Natural killer cell (primary cell): ENCODE data around the gene VEGFC. TPM values are rescaled to one million over a fixed set of nuclear protein-coding genes. Genes with fewer than 3 reads are reported as not detected.

Source experiments
- ATAC-seq, 3 donors: fragments of 150-1000 bp in 2 of 3; fragments of 200-7000 bp in 1 of 3; cut with Tn5 transposase; 1 replicate in 1 of 3; 2 replicates in 2 of 3; pipeline ENCODE4 v1.10.0; 2021; ENCODE audit warnings: mild to moderate bottlenecking in 2 of 3, moderate library complexity in 2 of 3
- DNase-seq, 2 donors: peaks; one replicate each; pipeline versions ENCODE4 v3.0.0 to v3.0.0-alpha.2; 2013 to 2021; ENCODE audit warnings: mixed read lengths in 1 of 2
- H3K27ac ChIP-seq: one replicate; pipeline ENCODE4 v1.5.1; 2013; ENCODE audit warnings: mild to moderate bottlenecking, low read length
- H3K27me3 ChIP-seq: one replicate; pipeline ENCODE4 v1.6.1; 2013; ENCODE audit warnings: low read length; ENCODE audit not compliant: control insufficient read depth, insufficient read depth
- H3K36me3 ChIP-seq: one replicate; pipeline ENCODE4 v1.6.1; 2013; ENCODE audit warnings: low read length; ENCODE audit not compliant: control insufficient read depth, insufficient read depth
- H3K4me1 ChIP-seq: one replicate; pipeline ENCODE4 v1.6.1; 2013; ENCODE audit warnings: low read length; ENCODE audit not compliant: control insufficient read depth, insufficient read depth
- H3K4me3 ChIP-seq: one replicate; pipeline ENCODE4 v1.5.1; 2013; ENCODE audit warnings: low read length
- H3K9me3 ChIP-seq: one replicate; pipeline ENCODE4 v1.6.1; 2013; ENCODE audit warnings: low read length; ENCODE audit not compliant: control insufficient read depth, insufficient read depth
- H3K27ac Mint-ChIP-seq, 2 donors: one replicate each; pipeline ENCODE4 v1.8.0; 2022; ENCODE audit warnings: mild to moderate bottlenecking in 2 of 2, mixed read lengths in 2 of 2, moderate library complexity in 1 of 2
- H3K27me3 Mint-ChIP-seq, 2 donors: one replicate each; pipeline ENCODE4 v1.8.0; 2022; ENCODE audit warnings: low read depth in 2 of 2, mixed read lengths in 2 of 2
- H3K36me3 Mint-ChIP-seq: one replicate; pipeline ENCODE4 v1.8.0; 2022; ENCODE audit warnings: mixed read lengths
- H3K4me1 Mint-ChIP-seq, 2 donors: one replicate each; pipeline ENCODE4 v1.8.0; 2022; ENCODE audit warnings: mixed read lengths in 2 of 2
- H3K4me3 Mint-ChIP-seq: one replicate; pipeline ENCODE4 v1.8.0; 2022; ENCODE audit warnings: mild to moderate bottlenecking, moderate library complexity, mixed read lengths
- H3K9me3 Mint-ChIP-seq, 2 donors: one replicate each; pipeline ENCODE4 v1.8.0; 2022; ENCODE audit warnings: mixed read lengths in 2 of 2
- WGBS: methylation state at CpG from one replicate; pipeline ENCODE4 v1.1.7; 2013; ENCODE audit warnings: missing lambda C conversion rate; ENCODE audit not compliant: insufficient coverage; 5-methylcytosine and 5-hydroxymethylcytosine counted together
- intact Hi-C: fragments of 100-400 bp; cut with micrococcal nuclease; formaldehyde crosslinking; loops from one replicate; pipeline ENCODE4 v1.14.2; 2022
- total RNA-seq, 4 donors: library from RNA; stranded (reverse); fragments of 120-200 nt in 1 of 4; gene quantifications; one replicate each; pipeline versions ENCODE4 v1.2.3 to v1.2.4, GENCODE V29; 2013 to 2022
- TF ChIP-seq, protein P1 (sequence below): fragments of 200-600 bp; IDR thresholded peaks from one replicate; pipeline ENCODE4 v1.8.0; 2022; ENCODE audit warnings: antibody characterized with exemption

The VEGFC gene
- total RNA-seq, 3 donors from 2014 or later (not counting 1 experiment from before 2014, with no cell fraction given), result not detected

- ATAC-seq, result no peak
- Histone ChIP-seq H3K27ac (no peak overlapping the region), H3K4me1 (no peaks in the 10 kb centered on the region), H3K9me3 (no peaks in the 10 kb centered on the region), H3K27me3 (no peaks in the 10 kb centered on the region), H3K4me3 (no peak overlapping the region), H3K36me3 (no peaks in the 10 kb centered on the region)
- Mint-ChIP-seq H3K4me1 (no peaks in the 10 kb centered on the region), H3K27ac (no peak overlapping the region), H3K27me3 (no peaks in the 10 kb centered on the region), H3K36me3 (no peaks in the 10 kb centered on the region), H3K4me3 (no peak overlapping the region), H3K9me3 (peaks cover 2 to 5% of the 10 kb centered on the region in 2 donors)
- TF ChIP-seq, protein P1, sequence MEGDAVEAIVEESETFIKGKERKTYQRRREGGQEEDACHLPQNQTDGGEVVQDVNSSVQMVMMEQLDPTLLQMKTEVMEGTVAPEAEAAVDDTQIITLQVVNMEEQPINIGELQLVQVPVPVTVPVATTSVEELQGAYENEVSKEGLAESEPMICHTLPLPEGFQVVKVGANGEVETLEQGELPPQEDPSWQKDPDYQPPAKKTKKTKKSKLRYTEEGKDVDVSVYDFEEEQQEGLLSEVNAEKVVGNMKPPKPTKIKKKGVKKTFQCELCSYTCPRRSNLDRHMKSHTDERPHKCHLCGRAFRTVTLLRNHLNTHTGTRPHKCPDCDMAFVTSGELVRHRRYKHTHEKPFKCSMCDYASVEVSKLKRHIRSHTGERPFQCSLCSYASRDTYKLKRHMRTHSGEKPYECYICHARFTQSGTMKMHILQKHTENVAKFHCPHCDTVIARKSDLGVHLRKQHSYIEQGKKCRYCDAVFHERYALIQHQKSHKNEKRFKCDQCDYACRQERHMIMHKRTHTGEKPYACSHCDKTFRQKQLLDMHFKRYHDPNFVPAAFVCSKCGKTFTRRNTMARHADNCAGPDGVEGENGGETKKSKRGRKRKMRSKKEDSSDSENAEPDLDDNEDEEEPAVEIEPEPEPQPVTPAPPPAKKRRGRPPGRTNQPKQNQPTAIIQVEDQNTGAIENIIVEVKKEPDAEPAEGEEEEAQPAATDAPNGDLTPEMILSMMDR, result no peak
- no peak for DNase-seq
- intact Hi-C loops, result no loop called here
- WGBS, result 61% methylated on average over 2 of the region's 3 CpGs
Observed at GRCh38 chr4:176753049-176753448, 39.7 kb downstream of the VEGFC start.

DNA sequence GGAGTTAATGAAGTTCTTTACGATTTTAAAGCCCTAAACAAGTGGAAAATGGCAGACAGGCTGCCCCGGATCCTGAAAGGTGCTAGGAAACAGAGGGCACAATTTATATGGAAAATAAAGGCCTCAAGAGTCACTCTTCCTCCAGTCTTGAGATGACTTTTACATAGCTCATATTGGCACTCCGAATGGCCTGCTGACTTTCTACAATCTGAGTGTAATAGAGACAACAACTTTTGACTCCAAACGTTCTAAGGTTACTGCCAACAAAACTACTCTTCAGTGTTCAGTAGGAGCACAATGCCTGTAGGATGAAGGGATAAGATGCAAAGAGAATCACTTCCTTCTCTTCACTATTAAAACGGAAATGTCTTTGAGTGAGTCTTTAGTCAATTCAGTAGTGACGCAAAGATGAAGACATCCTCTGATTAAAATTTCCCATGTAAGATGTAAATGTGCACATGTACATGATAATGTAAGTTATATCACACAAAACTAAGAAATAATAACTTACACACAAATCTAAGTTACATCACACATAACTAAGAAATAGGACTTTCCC, 40.5 kb downstream of the VEGFC start:
- intact Hi-C loops, result no loop called here
- no peaks in the 10 kb centered on the region for H3K36me3 Mint-ChIP-seq
- no peak overlapping the region for H3K27ac Mint-ChIP-seq

GRCh38 chr4:176751061-176751460, 41.7 kb downstream of the VEGFC start:
- intact Hi-C loops, result no loop called here
- no peak overlapping the region for H3K27ac ChIP-seq
- ATAC-seq (no peak), DNase-seq (no peak)
- WGBS, result no CpG with 5 or more reads among the region's 2 CpGs
- no peak overlapping the region for H3K4me3 ChIP-seq
- H3K9me3 Mint-ChIP-seq, result peaks cover 4 to 10% of the 10 kb centered on the region in 2 donors
- H3K36me3 Mint-ChIP-seq, result no peaks in the 10 kb centered on the region
- H3K4me1 Mint-ChIP-seq, result no peaks in the 10 kb centered on the region
- H3K36me3 ChIP-seq, result no peaks in the 10 kb centered on the region
- H3K9me3 ChIP-seq, result no peaks in the 10 kb centered on the region
- TF ChIP-seq, protein P1, result no peak
- no peak overlapping the region for H3K27ac Mint-ChIP-seq
- no peaks in the 10 kb centered on the region for H3K4me1 ChIP-seq
- no peaks in the 10 kb centered on the region for H3K27me3 ChIP-seq
- no peaks in the 10 kb centered on the region for H3K27me3 Mint-ChIP-seq
- no peak overlapping the region for H3K4me3 Mint-ChIP-seq

More for the DNA sequence above, 40.5 kb downstream of the VEGFC start:
- H3K4me3 Mint-ChIP-seq, result no peak overlapping the region
- ATAC-seq (no peak), DNase-seq (no peak)
- no peaks in the 10 kb centered on the region for H3K36me3 ChIP-seq
- TF ChIP-seq, protein P1, result no peak
- no peaks in the 10 kb centered on the region for H3K27me3 ChIP-seq
- H3K27ac ChIP-seq, result no peak overlapping the region
- WGBS, result 72% methylated on average over 3 of the region's 6 CpGs
- no peaks in the 10 kb centered on the region for H3K4me1 Mint-ChIP-seq
- no peak overlapping the region for H3K4me3 ChIP-seq
- no peaks in the 10 kb centered on the region for H3K27me3 Mint-ChIP-seq
- no peaks in the 10 kb centered on the region for H3K4me1 ChIP-seq
- no peaks in the 10 kb centered on the region for H3K9me3 ChIP-seq
- H3K9me3 Mint-ChIP-seq, result peaks cover 2 to 6% of the 10 kb centered on the region in 2 donors

- ATAC-seq (no peak), DNase-seq (no peak)
- H3K27ac ChIP-seq, result no peak overlapping the region
- Mint-ChIP-seq H3K36me3 (no peaks in the 10 kb centered on the region), H3K27ac (no peak overlapping the region), H3K4me1 (no peaks in the 10 kb centered on the region), H3K9me3 (peaks cover 12 to 13% of the 10 kb centered on the region in 2 donors), H3K4me3 (no peak overlapping the region), H3K27me3 (no peaks in the 10 kb centered on the region)
- WGBS, result 86% methylated on average over 2 of the region's 3 CpGs
- intact Hi-C loops, result no loop called here
- H3K4me3 ChIP-seq, result no peak overlapping the region
- no peaks in the 10 kb centered on the region for H3K27me3 ChIP-seq
- TF ChIP-seq, protein P1, result no peak
- no peaks in the 10 kb centered on the region for H3K36me3 ChIP-seq
- no peaks in the 10 kb centered on the region for H3K4me1 ChIP-seq
- no peaks in the 10 kb centered on the region for H3K9me3 ChIP-seq
Observed at GRCh38 chr4:176746846-176747245, 45.9 kb downstream of the VEGFC start.
